ENCODE results near the gene BHLHE23. TPM values are rescaled to one million over a fixed set of nuclear protein-coding genes. Genes with fewer than 3 reads are reported as not detected.

BHLHE23 gene
- total RNA-seq, 3 donors from 2014 or later (not counting 1 experiment from before 2014, with no cell fraction given) = not detected

DNA sequence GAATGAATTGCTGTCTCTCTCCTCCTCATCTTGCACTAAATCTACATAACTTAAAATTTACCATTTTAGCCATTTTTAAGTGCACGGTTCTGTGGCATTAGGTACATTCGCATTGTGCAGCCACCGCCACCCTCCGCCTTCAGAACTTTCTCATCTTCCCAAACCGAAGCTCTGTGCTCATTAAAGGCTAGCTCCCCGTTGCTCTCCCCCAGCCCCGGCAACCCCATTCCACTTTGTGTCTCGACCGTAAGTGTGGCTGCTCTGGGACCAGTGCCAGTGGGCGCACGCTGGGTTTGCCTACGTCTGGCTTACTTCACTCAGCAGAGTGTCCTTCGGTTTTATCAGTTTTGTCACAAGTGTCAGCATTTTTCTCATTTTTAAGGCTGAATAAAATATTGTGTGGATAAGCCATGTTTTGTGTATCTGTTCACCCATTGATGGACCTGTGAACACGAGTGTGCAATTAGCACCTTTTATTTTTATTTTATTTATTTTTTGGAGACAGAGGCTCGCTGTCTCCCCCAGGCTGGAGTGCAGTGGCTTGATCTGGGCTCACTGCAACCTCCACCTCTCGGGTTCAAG lies 37.5 kb downstream of the BHLHE23 start:
- Histone ChIP-seq H3K27ac (ENCODE audit: low read length) (no peak overlapping the region), H3K27me3 (ENCODE audit: control insufficient read depth, insufficient read depth, low read length) (peaks cover 22% of the 10 kb centered on the region), H3K4me3 (ENCODE audit: low read length) (no peak overlapping the region), H3K4me1 (ENCODE audit: control insufficient read depth, insufficient read depth, low read length) (peaks cover 15% of the 10 kb centered on the region), H3K9me3 (ENCODE audit: control insufficient read depth, insufficient read depth, low read length) (no peaks in the 10 kb centered on the region), H3K36me3 (ENCODE audit: control insufficient read depth, insufficient read depth, low read length) (peaks cover 4% of the 10 kb centered on the region)
- ATAC-seq (no peak), DNase-seq (no peak)
- WGBS (ENCODE audit: insufficient coverage) = 63% methylated on average over 15 of the region's 16 CpGs
- Mint-ChIP-seq H3K4me3 (no peak overlapping the region), H3K36me3 (no peaks in the 10 kb centered on the region), H3K9me3 (no peaks in the 10 kb centered on the region), H3K4me1 (peaks cover 10 to 19% of the 10 kb centered on the region in 2 donors), H3K27ac (no peak overlapping the region), H3K27me3 (ENCODE audit: low read depth in 2 of 2) (peaks cover 17 to 22% of the 10 kb centered on the region in 2 donors)
- intact Hi-C loops (cut with micrococcal nuclease) = no loop called here
- TF ChIP-seq, protein P1, sequence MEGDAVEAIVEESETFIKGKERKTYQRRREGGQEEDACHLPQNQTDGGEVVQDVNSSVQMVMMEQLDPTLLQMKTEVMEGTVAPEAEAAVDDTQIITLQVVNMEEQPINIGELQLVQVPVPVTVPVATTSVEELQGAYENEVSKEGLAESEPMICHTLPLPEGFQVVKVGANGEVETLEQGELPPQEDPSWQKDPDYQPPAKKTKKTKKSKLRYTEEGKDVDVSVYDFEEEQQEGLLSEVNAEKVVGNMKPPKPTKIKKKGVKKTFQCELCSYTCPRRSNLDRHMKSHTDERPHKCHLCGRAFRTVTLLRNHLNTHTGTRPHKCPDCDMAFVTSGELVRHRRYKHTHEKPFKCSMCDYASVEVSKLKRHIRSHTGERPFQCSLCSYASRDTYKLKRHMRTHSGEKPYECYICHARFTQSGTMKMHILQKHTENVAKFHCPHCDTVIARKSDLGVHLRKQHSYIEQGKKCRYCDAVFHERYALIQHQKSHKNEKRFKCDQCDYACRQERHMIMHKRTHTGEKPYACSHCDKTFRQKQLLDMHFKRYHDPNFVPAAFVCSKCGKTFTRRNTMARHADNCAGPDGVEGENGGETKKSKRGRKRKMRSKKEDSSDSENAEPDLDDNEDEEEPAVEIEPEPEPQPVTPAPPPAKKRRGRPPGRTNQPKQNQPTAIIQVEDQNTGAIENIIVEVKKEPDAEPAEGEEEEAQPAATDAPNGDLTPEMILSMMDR (IDR thresholded peaks at IDR 0.05) = no peak

GRCh38 chr20:62968378-62969178 lies 38.2 kb downstream of the BHLHE23 start:
- WGBS (ENCODE audit: insufficient coverage) = 86% methylated on average over 20 of the region's 21 CpGs
- no peaks in the 10 kb centered on the region for H3K9me3 Mint-ChIP-seq
- no peak for DNase-seq

GRCh38 chr20:62967628-62968351 lies 39.0 kb downstream of the BHLHE23 start:
- Mint-ChIP-seq H3K4me3 (no peak overlapping the region), H3K9me3 (no peaks in the 10 kb centered on the region), H3K4me1 (peaks cover 10 to 15% of the 10 kb centered on the region in 2 donors), H3K27ac (no peak overlapping the region), H3K27me3 (ENCODE audit: low read depth in 2 of 2) (peaks cover 14 to 15% of the 10 kb centered on the region in 2 donors), H3K36me3 (no peaks in the 10 kb centered on the region)
- H3K27me3 ChIP-seq (ENCODE audit: control insufficient read depth, insufficient read depth, low read length) = peaks cover 9% of the 10 kb centered on the region
- H3K9me3 ChIP-seq (ENCODE audit: control insufficient read depth, insufficient read depth, low read length) = no peaks in the 10 kb centered on the region
- H3K4me1 ChIP-seq (ENCODE audit: control insufficient read depth, insufficient read depth, low read length) = peaks cover 8% of the 10 kb centered on the region
- DNase-seq (no peak), ATAC-seq (no peak)
- H3K4me3 ChIP-seq (ENCODE audit: low read length) = no peak overlapping the region
- no peak overlapping the region for H3K27ac ChIP-seq (ENCODE audit: low read length)
- H3K36me3 ChIP-seq (ENCODE audit: control insufficient read depth, insufficient read depth, low read length) = peaks cover 6% of the 10 kb centered on the region
- 91% methylated on average over 27 of the region's 27 CpGs for WGBS (ENCODE audit: insufficient coverage)
- intact Hi-C loops (cut with micrococcal nuclease) = no loop called here
- TF ChIP-seq, protein P1 (IDR thresholded peaks at IDR 0.05) = no peak

More at GRCh38 chr20:62968378-62969178, 38.2 kb downstream of the BHLHE23 start:
- H3K4me1 Mint-ChIP-seq = peaks cover 10 to 19% of the 10 kb centered on the region in 2 donors
- Histone ChIP-seq H3K27ac (ENCODE audit: low read length) (no peak overlapping the region), H3K36me3 (ENCODE audit: control insufficient read depth, insufficient read depth, low read length) (peaks cover 6% of the 10 kb centered on the region), H3K27me3 (ENCODE audit: control insufficient read depth, insufficient read depth, low read length) (peaks cover 16% of the 10 kb centered on the region), H3K4me1 (ENCODE audit: control insufficient read depth, insufficient read depth, low read length) (peaks cover 15% of the 10 kb centered on the region), H3K9me3 (ENCODE audit: control insufficient read depth, insufficient read depth, low read length) (no peaks in the 10 kb centered on the region), H3K4me3 (ENCODE audit: low read length) (no peak overlapping the region)
- TF ChIP-seq, protein P1 (IDR thresholded peaks at IDR 0.05) = no peak
- ATAC-seq = no peak
- H3K27ac Mint-ChIP-seq = no peak overlapping the region
- H3K27me3 Mint-ChIP-seq (ENCODE audit: low read depth in 2 of 2) = peaks cover 15 to 16% of the 10 kb centered on the region in 2 donors
- intact Hi-C loops (cut with micrococcal nuclease) = no loop called here
- H3K36me3 Mint-ChIP-seq = no peaks in the 10 kb centered on the region
- no peak overlapping the region for H3K4me3 Mint-ChIP-seq

All from natural killer cell (primary cell).